Tibial nerve (tissue), 3 donors: ENCODE data around the gene NRAS.

ENCODE experiments used
- CTCF ChIP-seq, 5 experiments: fragments of 200-600 bp in 3 of 5; fragments of 450-650 bp in 2 of 5; sonication (generic) in 3 of 5; IDR thresholded peaks; one replicate each; pipeline ENCODE4 v1.5.1; 2016 to 2019; ENCODE audit warnings: antibody characterized with exemption in 5 of 5, mild to moderate bottlenecking in 3 of 5, moderate library complexity in 2 of 5
- POLR2A ChIP-seq, 2 donors: fragments of 450-650 bp; IDR thresholded peaks; one replicate each; pipeline ENCODE4 v1.6.1; 2017; ENCODE audit warnings: antibody characterized with exemption in 2 of 2, mild to moderate bottlenecking in 2 of 2, moderate library complexity in 2 of 2

DNA sequence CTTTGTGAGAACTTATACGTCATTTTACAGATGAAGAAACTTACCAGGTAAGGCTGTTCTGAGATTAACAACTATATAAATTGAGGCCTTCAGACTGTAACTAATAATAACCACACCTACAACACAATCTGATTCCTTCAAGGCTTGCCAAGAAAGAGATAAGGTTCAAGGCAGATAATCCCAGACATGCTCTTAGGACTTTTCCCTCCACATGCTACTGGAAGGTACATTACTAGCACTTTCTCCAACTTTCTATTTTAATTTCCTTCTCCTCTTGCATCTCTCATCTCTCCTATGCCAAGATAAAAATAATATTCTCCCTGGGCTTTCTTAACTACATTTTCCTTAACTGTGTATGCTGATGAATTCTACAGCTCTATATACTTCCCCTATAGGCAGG lies 18.9 kb upstream of the NRAS start:
- no peak for TF ChIP-seq CTCF (IDR thresholded peaks at IDR 0.05)
- TF ChIP-seq POLR2A (IDR thresholded peaks at IDR 0.05): no peak
